DOHH2 (cell line): ENCODE measurements around the gene SOX12.

Experiments
- CTCF ChIP-seq: fragments of 200-600 bp; sonication (generic); IDR thresholded peaks from one replicate; pipeline ENCODE4 v1.5.1; 2014; ENCODE audit warnings: antibody characterized with exemption, mild to moderate bottlenecking, low read depth, low read length; ENCODE audit not compliant: poor library complexity, severe bottlenecking
- EZH2phosphoT487 ChIP-seq: fragments of 200-600 bp; sonication (generic); IDR thresholded peaks from 2 replicates; pipeline ENCODE4 v1.6.1; 2017; ENCODE audit warnings: borderline replicate concordance, mild to moderate bottlenecking, antibody characterized with exemption, low read length, moderate library complexity, mixed read lengths

GRCh38 chr20:316316-317068 lies 8.9 kb upstream of the SOX12 start:
- no peak for TF ChIP-seq CTCF
- TF ChIP-seq EZH2phosphoT487, result no peak
